ENCODE data around the gene MRAS.
A peak's percentile ranks its signal among the peaks of the same experiment; 100 is the strongest.
"Not testable (repeated sequence)": the region's sequence is repeated elsewhere in the genome, so short reads cannot be mapped to it uniquely, and the experiment has no call there.

The MRAS gene

DNA sequence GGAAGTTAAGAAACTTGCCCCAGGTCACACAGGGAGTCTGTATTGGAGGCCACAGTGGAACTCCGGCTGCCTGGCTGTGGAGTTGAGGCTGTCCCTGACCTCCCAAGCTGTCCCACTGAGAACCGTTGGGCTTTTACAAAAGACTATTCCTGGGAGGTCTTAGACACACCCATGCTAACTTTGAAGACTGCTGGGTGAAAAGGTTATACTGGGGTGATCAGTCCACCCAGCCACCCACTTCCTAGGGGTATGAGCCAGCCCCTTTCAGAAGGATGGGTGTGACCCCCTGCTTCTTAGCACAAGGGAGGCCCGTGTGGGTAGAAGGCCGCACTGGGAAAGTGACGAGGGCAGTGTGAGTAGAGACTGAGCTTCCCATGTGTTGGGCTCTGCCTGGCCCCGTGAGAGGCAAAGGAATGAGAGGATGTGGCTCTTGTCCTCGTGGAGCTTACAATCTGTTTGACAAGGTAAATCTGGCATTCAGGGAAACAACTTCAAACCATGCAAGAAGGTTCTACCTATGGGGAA lies 19.0 kb downstream of the MRAS start:
- TF ChIP-seq GATA1 (IDR thresholded peaks at IDR 0.05; ENCODE audit: low read depth, low read length) (no peak), POLR2A (IDR thresholded peaks at IDR 0.05; ENCODE audit: low read length) (no peak)
- DNase-seq = no peak

GRCh38 chr3:138367911-138368310 lies 19.5 kb downstream of the MRAS start:
- no peak for TF ChIP-seq POLR2A (IDR thresholded peaks at IDR 0.05; ENCODE audit: low read length)
- DNase-seq = peak in 1 of 2 experiments; percentile 6

DNA sequence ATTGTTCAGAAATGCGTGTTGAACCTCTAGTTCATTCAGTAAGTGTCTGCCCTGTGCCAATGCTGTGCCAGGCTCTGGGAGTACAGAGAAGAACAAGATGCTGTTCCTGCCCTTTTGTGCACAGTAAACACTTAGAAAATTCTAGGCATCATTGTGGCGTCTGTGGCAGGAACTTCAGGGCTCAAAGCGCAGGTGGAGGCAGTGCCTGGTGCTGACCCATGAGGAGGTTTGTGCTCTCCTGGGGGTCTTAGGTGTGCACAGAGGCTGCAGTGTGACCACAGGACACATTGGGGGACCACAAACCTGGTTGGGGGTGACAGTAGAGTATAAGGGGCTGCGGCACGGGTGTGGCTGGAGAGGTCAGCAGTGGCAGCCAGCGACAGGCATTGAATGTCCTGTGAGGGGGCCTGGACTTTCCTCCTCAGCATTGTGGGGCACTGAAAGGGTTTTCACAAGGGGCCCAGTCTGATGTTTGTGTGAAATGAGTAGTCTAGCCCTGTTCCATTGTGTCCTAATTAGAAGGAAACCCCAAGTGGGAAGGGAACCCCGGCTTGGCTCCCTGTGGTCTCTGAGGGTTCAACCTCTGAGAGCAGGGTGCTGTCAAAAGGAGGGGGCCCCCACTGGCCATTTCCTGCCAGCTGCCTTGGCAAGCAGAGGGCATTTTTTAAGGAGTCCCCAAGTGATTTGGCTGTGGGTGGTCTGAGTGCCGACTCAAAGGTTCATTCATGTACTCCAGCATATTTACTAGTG lies 20.9 kb downstream of the MRAS start:
- DNase-seq = no peak
- TF ChIP-seq GATA1 (IDR thresholded peaks at IDR 0.05; ENCODE audit: low read depth, low read length) = no peak
- TF ChIP-seq POLR2A (IDR thresholded peaks at IDR 0.05; ENCODE audit: low read length) = no peak

GRCh38 chr3:138370321-138370720 lies 21.9 kb downstream of the MRAS start:
- DNase-seq = no peak
- TF ChIP-seq POLR2A (IDR thresholded peaks at IDR 0.05; ENCODE audit: low read length) (no peak), GATA1 (IDR thresholded peaks at IDR 0.05; ENCODE audit: low read depth, low read length) (no peak)

- no peak for DNase-seq
- TF ChIP-seq POLR2A (IDR thresholded peaks at IDR 0.05; ENCODE audit: low read length) = no peak
- no peak for TF ChIP-seq GATA1 (IDR thresholded peaks at IDR 0.05; ENCODE audit: low read depth, low read length)
Measured at GRCh38 chr3:138371070-138371965, 22.9 kb downstream of the MRAS start.

DNA sequence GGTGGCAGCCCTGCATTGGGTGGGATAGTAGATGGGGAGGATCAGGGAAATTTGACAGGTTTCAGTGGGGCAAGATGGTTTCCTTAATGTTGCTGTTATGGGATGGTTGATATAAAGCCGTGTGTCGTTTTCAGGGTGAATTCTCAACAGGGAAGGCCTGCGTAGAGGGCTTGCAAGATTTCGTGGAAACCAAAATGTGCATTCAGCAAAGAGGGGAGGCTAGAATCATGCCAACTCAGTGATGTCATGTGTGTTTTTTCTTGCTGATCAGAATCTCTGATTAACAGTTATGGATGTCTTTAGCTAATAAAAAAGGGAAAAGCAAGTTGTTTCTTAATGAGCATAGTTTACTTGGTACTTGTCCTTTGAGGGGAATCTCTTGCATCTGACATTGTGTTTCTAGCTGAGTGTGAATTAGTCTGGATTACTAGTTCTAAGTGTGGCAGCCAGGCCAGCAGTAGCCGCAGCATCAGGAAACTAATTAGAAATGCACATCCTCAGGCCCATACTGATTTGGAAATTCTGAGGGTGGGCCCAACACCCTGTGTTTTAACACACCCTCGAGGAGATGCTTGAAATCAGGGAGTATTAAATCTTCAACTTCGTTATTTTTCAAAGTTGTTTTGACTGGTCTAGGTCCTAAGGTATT lies 24.8 kb downstream of the MRAS start:
- TF ChIP-seq POLR2A (IDR thresholded peaks at IDR 0.05; ENCODE audit: low read length) (no peak), GATA1 (IDR thresholded peaks at IDR 0.05; ENCODE audit: low read depth, low read length) (no peak)
- no peak for DNase-seq

GRCh38 chr3:138373736-138374094 lies 25.3 kb downstream of the MRAS start:
- no peak for TF ChIP-seq GATA1 (IDR thresholded peaks at IDR 0.05; ENCODE audit: low read depth, low read length)
- no peak for TF ChIP-seq POLR2A (IDR thresholded peaks at IDR 0.05; ENCODE audit: low read length)
- DNase-seq = no peak

GRCh38 chr3:138374573-138375134 lies 26.3 kb downstream of the MRAS start:
- DNase-seq = no peak
- TF ChIP-seq POLR2A (IDR thresholded peaks at IDR 0.05; ENCODE audit: low read length) (no peak), GATA1 (IDR thresholded peaks at IDR 0.05; ENCODE audit: low read depth, low read length) (no peak)

- DNase-seq = no peak
- no peak for TF ChIP-seq POLR2A (IDR thresholded peaks at IDR 0.05; ENCODE audit: low read length)
- TF ChIP-seq GATA1 (IDR thresholded peaks at IDR 0.05; ENCODE audit: low read depth, low read length) = no peak
Measured at GRCh38 chr3:138375447-138375846, 27.1 kb downstream of the MRAS start.

DNA sequence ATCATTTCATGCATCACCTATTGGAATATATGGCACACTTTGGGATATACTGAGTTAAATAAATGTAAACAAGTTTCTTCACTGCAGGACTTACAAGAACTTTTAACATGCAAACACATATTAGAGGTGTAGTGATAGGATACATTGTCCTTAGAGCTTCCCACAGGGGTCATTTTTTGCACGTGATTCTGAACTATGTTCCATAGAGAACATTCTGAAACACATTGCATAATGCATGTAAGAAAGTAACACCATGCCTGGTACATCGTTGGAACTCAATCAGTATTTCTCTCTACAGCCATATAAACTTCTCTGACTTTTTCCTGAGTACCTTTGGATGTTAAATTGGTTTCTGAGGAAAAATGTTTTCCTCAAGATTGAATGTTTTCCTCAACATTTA lies 28.3 kb downstream of the MRAS start:
- no peak for TF ChIP-seq GATA1 (IDR thresholded peaks at IDR 0.05; ENCODE audit: low read depth, low read length)
- no peak for TF ChIP-seq POLR2A (IDR thresholded peaks at IDR 0.05; ENCODE audit: low read length)
- DNase-seq = no peak

GRCh38 chr3:138377212-138377611 lies 28.8 kb downstream of the MRAS start:
- DNase-seq = not testable (repeated sequence)

GRCh38 chr3:138377804-138378203 lies 29.4 kb downstream of the MRAS start:
- TF ChIP-seq GATA1 (IDR thresholded peaks at IDR 0.05; ENCODE audit: low read depth, low read length) (no peak), POLR2A (IDR thresholded peaks at IDR 0.05; ENCODE audit: low read length) (no peak)
- no peak for DNase-seq

DNA sequence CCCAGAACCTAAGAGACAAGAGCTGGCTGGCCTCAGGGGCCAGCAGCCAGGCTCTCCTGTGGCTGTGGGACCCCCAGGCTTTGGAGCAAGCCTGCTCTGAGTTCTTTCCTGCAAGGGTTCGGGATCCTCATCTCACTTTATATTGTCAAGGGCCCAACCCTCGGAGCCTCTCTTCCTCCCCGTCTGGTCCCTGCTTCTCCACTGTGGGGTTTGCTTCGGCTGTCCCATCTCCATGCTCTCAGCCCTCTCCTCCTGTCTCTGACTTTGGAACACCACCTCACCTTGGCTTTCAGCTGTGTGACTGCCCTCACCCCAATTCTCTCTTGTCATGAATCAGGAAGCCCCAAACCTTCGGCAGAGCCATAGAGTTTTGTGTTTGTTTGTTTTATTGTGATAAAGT lies 30.0 kb downstream of the MRAS start:
- no peak for DNase-seq
- TF ChIP-seq POLR2A (IDR thresholded peaks at IDR 0.05; ENCODE audit: low read length) (no peak), GATA1 (IDR thresholded peaks at IDR 0.05; ENCODE audit: low read depth, low read length) (no peak)

DNA sequence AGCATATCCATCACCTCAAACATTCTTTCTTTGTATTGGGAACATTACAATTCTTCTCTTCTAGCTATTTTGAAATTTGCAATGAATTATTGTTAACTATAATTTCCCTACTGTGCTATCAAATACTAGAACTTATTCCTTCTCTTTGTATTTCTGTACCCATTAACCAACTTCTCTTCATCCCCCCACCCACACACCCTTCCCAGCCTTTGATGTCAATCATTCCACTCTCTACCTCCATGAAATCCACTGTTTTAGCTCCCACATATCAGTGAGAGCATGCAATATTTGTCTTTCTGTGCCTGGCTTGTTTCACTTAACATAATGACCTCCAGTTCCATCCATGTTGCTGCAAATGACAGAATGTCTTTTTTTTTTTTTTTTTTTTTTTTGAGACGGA lies 30.6 kb downstream of the MRAS start:
- no peak for DNase-seq
- no peak for TF ChIP-seq GATA1 (IDR thresholded peaks at IDR 0.05; ENCODE audit: low read depth, low read length)

Measured in erythroblast (primary cell).